HG03442 (cell line): ENCODE data around the gene FGFBP3.
A peak's percentile ranks its signal among the peaks of the same experiment; 100 is the strongest.
"Not testable (repeated sequence)": the region's sequence is repeated elsewhere in the genome, so short reads cannot be mapped to it uniquely, and the experiment has no call there.

Experiments used
- ATAC-seq: cut with Tn5 transposase; IDR thresholded peaks from one replicate; pipeline ENCODE4 v1.9.1; 2021; ENCODE audit warnings: mild to moderate bottlenecking, moderate library complexity; ENCODE audit not compliant: unreplicated experiment

The FGFBP3 gene

DNA sequence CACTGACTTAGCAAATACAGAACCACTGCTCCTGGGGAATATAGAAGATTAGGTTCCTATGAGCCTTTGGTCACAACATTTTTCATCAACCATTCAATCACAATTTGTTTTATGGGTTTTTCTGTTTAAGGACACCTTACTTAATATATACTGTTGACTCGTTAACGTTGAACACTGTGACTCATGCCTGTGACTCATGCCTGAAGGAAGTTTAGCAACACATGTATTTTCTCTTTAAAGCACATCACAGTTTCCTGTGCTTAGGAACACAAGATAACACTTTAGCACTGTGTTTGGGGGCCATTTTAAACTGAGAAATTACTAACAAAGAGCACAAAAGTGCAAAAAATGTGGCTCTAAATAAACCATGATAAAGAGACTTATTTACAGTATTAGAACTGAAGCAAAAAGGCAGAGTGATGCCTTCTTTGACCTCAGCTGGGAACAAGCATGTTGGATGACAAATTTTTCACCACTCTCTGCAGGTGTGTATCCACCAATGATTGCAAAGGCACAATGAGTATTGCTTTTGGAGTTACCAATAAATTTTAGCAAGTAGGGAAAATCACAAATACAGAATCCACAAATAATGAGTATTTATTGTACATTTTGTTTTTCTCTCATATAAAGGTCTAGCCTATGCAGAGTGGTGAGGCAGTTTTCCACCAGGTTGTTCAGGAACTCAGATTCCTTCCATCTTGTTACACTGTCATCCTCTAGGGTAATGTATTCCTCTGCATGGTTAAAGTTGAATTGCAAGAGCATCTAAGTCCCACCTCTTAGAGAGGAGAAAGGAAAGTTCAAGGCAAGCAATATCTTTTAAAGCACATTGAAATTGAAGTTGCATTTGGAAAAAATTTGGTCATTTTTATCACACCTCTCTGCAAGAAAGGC is 7.3 kb downstream of the FGFBP3 start:
- no peak for ATAC-seq

DNA sequence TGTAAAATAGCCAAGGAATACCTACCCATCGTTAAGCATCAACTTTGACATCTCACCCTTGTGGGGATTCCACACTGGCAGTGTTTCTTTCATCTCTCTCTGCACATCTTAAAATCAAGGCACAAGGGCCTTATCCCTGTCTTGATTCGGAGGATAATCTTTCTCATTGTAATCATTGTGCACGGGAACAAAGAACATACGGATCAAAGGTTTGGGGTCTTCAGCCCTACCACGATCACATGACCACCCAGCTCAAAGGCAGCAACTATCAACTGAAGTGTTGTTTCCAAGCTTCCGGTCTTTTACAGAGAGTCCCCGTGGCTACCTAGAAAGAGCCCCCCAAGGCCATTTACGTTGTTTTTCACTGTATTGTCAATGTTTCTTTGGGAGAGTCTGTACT is 11.9 kb downstream of the FGFBP3 start:
- ATAC-seq, result no peak

DNA sequence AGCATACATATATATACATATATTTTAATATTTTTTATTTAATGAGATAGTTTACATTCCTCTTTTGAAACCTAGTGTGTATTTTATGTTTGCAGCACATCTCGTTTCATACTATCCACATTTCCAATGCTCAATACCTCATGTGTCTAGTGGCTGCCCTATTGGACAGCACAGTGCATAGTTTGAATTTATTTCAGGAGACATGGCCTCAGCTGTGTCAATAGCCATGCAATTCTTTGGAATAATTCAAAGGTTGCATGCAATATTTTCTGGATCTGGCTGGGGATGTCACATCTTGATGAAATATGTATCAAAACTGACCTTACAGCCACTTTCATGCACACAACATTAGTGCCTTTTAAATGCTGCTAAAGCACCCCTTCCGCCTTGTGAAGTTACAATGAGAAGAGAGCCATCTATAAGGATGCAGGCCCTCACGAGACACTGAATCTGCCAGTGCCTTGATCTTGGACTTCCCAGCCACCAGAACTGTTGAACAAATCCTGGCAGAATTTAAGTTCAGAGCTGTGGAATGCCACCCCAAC is 13.0 kb downstream of the FGFBP3 start:
- no peak for ATAC-seq

DNA sequence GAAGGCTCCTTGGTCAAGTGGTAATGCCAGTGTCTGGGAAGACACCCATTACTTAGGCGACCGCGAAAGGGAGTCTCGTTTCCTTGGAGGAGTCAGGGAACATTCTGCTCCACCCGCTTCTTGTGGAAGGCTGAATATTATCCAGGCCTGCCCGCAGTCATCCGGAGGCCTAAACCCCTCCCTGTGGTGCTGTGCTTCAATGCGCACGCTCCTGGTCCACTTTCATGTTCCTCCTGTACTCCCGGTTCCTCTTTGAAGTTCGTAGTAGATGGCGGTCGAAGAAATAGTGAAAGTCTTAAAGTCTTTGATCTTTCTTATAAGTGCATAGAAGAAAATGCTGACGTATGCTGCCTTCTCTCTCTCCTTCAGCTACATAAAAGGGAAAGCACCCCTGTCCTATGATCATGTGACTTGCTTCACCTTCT is 15.0 kb downstream of the FGFBP3 start:
- not testable (repeated sequence) for ATAC-seq

GRCh38 chr10:91893051-91893450 is 16.2 kb downstream of the FGFBP3 start:
- ATAC-seq, result no peak

DNA sequence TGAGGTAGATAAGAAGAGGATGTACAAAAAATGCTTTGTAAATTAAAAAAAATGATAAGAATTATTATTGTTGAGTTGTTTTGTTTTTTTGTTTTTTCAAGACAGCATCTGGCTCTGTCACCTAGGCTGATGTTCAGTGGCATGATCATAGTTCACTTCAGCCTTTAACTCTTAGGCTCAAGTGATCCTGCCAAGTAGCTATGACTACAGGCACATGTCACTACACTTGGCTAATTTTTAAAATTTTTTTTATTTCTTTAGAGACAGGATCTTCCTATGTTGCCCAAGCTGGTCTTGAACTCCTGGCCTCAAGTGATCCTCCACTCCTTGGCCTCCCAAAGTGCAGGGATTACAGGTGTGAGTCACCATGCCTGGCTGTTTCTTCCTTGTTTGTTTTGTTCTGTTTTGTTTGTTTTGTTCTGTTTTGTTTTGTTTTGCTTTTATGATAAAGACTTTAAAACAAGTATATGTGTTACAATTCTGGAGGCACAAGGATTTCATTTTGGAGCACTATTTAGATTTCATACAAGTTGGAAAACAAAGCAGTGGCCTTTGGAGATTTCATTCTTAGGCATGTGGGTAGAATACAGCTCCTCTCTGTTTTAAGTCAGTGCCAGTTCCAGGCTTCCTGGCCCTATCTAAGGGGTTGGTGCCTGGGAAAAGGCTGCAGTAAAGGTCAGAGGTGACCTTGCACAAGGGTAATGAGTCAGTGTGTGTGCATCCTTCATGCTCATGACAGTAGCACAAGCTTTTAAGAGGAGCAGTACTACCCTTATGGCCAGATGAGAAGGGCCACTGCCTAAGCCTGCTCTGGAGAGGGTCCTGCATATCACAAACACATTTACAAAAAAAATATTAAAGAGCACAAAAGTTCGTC is 17.9 kb downstream of the FGFBP3 start:
- no peak for ATAC-seq

GRCh38 chr10:91887272-91888076 is 21.8 kb downstream of the FGFBP3 start:
- peak; percentile 58 for ATAC-seq

GRCh38 chr10:91886954-91887271 is 22.4 kb downstream of the FGFBP3 start:
- no peak for ATAC-seq

DNA sequence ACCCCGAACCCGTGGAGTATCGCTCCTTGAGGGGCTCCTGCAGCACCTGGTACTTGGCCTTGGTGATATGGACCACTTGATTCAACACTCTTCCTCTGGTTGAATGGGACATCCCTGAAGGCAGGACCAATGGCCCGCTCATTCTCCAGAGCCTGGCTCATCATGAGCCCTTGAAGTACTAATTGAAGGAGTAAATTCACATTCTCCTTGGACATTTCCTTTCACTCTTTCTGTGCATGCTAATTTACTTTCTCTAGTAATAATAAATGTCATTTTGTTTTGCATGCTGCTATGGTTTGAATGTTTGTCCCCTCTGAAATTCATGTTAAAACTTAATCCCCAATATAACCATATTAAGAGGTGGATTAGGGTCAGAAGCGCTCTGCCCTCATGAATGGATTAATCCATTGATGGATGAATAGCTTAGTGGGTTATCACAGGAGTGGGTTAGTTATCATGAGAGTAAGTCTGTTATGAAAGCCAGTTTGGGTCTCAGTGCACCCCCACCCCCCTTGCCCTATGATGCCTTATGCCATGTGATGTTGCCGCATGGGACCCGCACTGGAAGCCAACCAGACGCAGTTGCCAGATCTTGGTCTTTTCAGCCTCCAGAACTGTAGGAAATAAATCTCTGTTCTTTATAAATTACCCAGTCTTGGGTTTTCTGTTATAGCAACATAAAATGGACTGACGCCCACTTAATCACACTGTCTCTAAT is 23.8 kb downstream of the FGFBP3 start:
- ATAC-seq, result no peak

DNA sequence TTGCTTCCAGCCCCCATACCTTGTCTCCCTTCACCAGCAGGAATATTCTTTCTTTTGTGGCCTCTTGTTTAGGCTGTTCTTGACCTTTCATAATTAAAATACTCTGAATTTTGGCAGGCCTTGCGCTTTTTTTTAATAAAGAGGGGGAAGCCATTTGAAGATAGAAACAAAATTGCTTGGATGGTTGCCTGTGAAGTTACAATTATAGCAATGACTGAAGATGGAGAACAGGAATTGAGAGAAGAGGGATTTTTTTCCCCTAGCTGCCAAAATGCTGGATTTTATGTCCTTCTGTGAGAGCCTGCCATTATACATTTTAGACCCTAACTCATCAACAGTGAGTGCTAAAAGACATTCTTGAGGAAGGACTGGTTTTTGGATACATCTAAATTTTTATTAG is 24.8 kb downstream of the FGFBP3 start:
- ATAC-seq, result no peak

GRCh38 chr10:91883549-91884444 is 25.5 kb downstream of the FGFBP3 start:
- no peak for ATAC-seq

DNA sequence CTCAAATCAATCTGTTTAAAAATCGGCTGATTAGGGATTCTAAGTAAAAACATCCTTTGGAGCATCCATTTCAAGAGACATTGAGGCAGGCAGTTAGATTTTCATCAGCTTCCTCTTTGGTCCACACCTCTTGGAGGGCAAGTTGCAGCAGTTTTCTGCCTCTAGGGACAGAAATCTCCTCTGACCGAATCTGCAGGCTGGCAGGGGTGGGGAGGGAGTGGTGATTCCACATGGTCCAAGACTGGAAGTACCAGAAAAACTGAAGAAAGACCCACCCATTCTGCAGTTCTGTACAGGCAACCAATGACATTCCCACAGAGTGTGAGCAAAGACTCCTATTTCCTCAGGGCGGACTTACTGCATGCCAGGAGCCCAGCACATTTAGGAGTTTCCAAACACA is 29.0 kb downstream of the FGFBP3 start:
- ATAC-seq, result no peak

DNA sequence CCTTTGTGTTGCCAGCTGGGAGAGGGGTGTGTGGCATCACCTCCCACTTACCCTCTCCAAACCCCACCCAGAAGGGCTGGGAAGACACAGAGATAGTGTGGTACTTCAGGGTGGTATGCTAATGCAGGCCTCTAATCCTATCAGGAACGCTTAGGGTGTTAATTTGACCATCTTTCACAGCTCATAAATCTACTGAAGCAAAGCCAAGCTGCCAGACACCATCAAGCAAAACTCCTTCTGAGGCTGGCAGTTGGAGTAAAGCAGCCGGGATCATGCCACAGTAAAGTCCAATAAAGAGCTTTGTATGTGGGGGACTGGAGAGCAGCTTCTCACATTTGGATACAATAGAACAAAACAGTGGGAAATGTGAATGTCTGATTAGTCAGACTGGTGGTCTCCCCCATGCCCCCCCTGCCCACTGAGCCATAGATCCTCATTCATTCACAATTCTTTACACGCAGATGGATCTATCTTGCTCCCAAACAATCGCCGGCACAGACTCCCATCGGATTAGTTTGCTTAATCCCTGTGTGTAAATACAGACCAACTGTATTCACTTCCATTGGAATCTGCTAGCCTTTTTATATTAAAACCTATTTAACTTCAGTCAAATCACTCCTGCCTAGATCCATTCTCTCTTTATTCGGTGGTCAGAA is 29.6 kb downstream of the FGFBP3 start:
- no peak for ATAC-seq

- ATAC-seq, result no peak
Measured at GRCh38 chr10:91875779-91876178, 33.5 kb downstream of the FGFBP3 start.

DNA sequence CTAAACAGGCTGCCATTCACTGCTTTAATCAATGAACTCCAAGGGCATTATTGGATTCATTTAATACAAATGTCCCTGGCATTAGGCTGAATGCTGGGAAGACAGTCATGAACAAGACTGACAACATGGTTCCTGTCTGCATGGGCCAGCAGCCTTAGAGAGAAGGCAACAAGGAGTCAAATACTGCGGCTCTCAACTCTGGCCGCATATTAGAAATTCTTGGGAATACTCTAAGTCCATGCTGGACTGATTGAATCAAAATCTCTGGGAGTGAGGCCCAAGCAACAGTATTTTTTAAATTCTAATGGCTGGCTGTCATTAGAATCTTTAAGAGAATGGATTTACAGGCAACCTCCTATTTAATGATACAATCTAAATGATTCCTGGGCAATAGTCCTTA is 34.1 kb downstream of the FGFBP3 start:
- ATAC-seq, result no peak

DNA sequence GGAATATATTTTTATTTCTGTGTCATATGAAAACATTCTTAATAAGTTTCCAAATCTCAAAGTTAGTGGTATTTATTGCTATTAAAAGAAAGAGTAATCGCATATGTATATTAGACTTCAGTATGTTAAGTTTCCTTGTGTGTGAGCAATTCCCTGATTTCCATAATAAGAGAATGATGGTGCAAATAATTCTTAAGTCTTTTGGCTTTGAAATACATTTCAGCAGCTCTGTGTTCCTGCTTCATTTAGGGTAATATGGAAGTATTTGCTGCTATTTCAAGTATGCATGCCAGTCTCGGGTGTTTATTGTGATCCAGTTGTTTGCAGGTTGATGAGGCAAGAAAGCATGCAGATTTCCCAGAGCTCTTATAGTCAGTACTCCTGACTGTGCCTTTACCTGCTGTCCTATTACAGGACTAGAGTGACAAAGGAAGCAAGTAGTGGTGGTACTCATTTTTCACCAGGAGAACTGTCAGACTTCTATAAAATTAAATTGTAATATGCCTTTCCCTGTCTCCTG is 43.7 kb downstream of the FGFBP3 start:
- no peak for ATAC-seq

- no peak for ATAC-seq
Measured at GRCh38 chr10:91864744-91865143, 44.5 kb downstream of the FGFBP3 start.

DNA sequence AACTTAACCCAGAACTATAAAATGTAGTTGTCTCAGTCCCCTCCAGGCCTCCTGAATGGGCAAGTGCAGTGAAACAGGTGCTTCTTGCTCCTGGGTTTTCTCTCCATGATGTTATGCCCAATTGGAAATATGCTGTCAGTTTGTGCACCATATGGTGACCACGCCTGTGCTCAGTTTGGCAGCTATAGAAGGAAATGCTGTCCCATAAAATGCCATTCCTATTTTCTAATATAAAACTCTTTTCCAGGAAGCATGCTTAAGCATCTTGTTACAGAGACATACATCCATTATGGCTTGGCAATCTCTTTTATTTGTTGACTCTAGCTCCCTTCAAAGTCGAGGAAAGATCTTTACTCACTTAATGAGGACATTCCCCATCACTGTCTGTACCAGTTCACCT is 45.2 kb downstream of the FGFBP3 start:
- ATAC-seq, result no peak

GRCh38 chr10:91860885-91861284 is 48.4 kb downstream of the FGFBP3 start:
- no peak for ATAC-seq
